Measurements from ENCODE around the gene ATPAF2.
A peak's percentile ranks its signal among the peaks of the same experiment; 100 is the strongest.

The ATPAF2 gene

DNA sequence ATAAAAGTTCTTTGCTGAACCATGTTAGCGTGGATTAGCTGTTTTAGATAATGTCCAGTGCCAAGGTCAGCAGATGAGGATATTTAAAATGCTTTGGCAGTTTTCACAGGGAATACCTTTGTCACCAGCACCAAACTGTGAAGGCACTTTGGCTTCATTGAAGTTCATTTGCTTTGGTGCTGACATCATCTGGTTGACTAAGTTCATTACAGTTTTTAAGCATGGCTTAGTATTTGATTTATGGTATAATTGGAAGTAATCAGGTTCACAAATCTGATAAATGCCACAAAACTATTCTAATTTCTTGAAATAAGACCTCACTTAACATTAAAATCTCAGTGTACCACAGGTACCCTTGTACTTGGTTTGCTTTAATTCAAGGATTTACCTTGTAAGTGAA lies 4.5 kb upstream of the ATPAF2 start:
- TF ChIP-seq RAD21 (IDR thresholded peaks at IDR 0.05; ENCODE audit: low read depth): peak; percentile 45; the same call in 1 of the 2 replicates
- no peak for TF ChIP-seq NFIC (IDR thresholded peaks at IDR 0.05)
- no peak for TF ChIP-seq USF1 (IDR thresholded peaks at IDR 0.05)
- no peak for TF ChIP-seq TEAD4 (IDR thresholded peaks at IDR 0.05)
- no peak for TF ChIP-seq TAF1 (IDR thresholded peaks at IDR 0.05; ENCODE audit: low read depth)
- no peak for TF ChIP-seq TCF12 (IDR thresholded peaks at IDR 0.05; ENCODE audit: low read depth)

GRCh38 chr17:18042983-18043382 lies 4.0 kb upstream of the ATPAF2 start:
- TF ChIP-seq EGR1 (IDR thresholded peaks at IDR 0.05) (no peak), TCF12 (IDR thresholded peaks at IDR 0.05; ENCODE audit: low read depth) (no peak), TEAD4 (IDR thresholded peaks at IDR 0.05) (no peak), EP300 (IDR thresholded peaks at IDR 0.05; ENCODE audit: borderline replicate concordance) (no peak), CEBPB (IDR thresholded peaks at IDR 0.05) (no peak), ZBTB7A (IDR thresholded peaks at IDR 0.05; ENCODE audit: low read depth) (no peak), REST (IDR thresholded peaks at IDR 0.05; ENCODE audit: low read depth) (no peak), FOXM1 (IDR thresholded peaks at IDR 0.05; ENCODE audit: borderline replicate concordance, low read depth) (no peak), USF1 (IDR thresholded peaks at IDR 0.05) (no peak), TAF1 (IDR thresholded peaks at IDR 0.05; ENCODE audit: low read depth) (no peak), YY1 (IDR thresholded peaks at IDR 0.05; ENCODE audit: low read depth) (no peak), CREB1 (IDR thresholded peaks at IDR 0.05; ENCODE audit: low read depth) (no peak), RAD21 (IDR thresholded peaks at IDR 0.05; ENCODE audit: low read depth) (no peak), NFIC (IDR thresholded peaks at IDR 0.05) (no peak)

DNA sequence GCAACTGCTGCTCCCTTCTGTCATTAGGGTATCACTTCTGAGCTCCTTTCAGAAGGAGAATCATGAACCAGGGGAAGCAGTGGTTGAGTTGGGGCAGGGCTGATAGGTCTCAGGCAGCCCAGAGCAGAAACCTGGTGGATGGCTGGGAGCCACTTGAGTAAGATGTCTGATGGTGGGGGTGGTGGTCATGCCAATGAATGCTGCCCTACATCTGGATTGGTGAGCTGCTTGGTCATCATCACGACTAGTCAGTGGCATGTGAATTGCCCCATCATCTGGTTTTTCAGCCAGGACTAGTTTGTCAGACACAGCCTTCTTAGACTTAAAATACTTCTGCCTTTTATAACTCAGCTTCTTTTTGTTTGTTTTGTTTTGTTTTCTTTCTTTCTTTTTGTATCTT lies 2.8 kb upstream of the ATPAF2 start:
- TF ChIP-seq YY1 (IDR thresholded peaks at IDR 0.05; ENCODE audit: low read depth) (no peak), EGR1 (IDR thresholded peaks at IDR 0.05) (no peak), CEBPB (IDR thresholded peaks at IDR 0.05) (no peak), TAF1 (IDR thresholded peaks at IDR 0.05; ENCODE audit: low read depth) (no peak), TCF12 (IDR thresholded peaks at IDR 0.05; ENCODE audit: low read depth) (no peak), TEAD4 (IDR thresholded peaks at IDR 0.05) (no peak), USF1 (IDR thresholded peaks at IDR 0.05) (no peak), RAD21 (IDR thresholded peaks at IDR 0.05; ENCODE audit: low read depth) (no peak), ZBTB7A (IDR thresholded peaks at IDR 0.05; ENCODE audit: low read depth) (no peak), REST (IDR thresholded peaks at IDR 0.05; ENCODE audit: low read depth) (no peak), NFIC (IDR thresholded peaks at IDR 0.05) (no peak), CREB1 (IDR thresholded peaks at IDR 0.05; ENCODE audit: low read depth) (no peak)

GRCh38 chr17:18040261-18040858 lies 1.4 kb upstream of the ATPAF2 start:
- TF ChIP-seq CEBPB (IDR thresholded peaks at IDR 0.05): no peak
- TF ChIP-seq REST (IDR thresholded peaks at IDR 0.05; ENCODE audit: low read depth): no peak
